Measurements from ENCODE around the gene ITGA1.

DNA sequence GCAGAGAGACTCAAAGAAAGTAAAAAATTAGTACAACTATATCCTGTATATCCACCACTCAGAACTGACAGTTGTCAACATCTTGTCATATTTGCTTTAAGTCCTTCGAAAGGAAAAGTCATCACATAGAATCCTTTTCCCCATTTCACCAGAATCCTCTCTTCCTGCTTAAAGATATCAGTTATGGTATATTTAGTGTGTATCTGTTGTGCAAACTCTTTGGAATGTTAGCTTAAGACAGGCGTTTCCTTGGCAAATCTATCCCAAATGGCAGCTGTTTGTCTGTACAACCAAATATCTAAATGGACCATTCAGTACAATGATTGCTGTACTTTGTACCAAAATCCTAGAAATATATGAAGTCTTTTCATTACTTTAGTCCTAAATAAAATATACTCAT is 98.5 kb downstream of the ITGA1 start:
- TF ChIP-seq, protein P1, sequence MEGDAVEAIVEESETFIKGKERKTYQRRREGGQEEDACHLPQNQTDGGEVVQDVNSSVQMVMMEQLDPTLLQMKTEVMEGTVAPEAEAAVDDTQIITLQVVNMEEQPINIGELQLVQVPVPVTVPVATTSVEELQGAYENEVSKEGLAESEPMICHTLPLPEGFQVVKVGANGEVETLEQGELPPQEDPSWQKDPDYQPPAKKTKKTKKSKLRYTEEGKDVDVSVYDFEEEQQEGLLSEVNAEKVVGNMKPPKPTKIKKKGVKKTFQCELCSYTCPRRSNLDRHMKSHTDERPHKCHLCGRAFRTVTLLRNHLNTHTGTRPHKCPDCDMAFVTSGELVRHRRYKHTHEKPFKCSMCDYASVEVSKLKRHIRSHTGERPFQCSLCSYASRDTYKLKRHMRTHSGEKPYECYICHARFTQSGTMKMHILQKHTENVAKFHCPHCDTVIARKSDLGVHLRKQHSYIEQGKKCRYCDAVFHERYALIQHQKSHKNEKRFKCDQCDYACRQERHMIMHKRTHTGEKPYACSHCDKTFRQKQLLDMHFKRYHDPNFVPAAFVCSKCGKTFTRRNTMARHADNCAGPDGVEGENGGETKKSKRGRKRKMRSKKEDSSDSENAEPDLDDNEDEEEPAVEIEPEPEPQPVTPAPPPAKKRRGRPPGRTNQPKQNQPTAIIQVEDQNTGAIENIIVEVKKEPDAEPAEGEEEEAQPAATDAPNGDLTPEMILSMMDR (IDR thresholded peaks at IDR 0.05): no peak
- TF ChIP-seq POLR2A (IDR thresholded peaks at IDR 0.05): no peak
